ENCODE results near the gene PAX2.

Gene PAX2

DNA sequence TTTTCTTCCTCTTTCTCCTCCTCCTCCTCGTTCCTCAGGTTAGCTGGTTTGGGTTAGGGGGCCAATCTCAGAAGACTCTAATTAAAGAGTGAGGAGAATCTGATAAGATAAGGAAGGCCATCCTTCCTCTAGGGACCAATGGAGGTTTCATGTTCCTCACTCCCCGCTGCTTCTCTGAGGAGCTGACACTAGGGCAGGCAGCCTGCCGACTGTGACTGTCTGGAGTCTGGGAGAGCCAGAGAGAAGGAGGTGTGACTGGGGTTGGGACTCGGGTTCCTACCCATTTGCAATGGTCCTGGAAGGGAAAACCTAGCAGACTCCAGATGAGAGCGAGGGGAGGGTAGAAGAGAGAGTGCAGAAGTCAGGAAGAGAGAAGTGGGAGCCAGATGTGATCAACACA lies 15.3 kb downstream of the PAX2 start:
- no peak for ATAC-seq (replicated peaks; ENCODE audit: extremely low read depth, poor library complexity, severe bottlenecking)
- Mint-ChIP-seq H3K27ac (ENCODE audit: low read depth) (no peak overlapping the region), H3K27me3 (peaks cover 85% of the 10 kb centered on the region), H3K36me3 (ENCODE audit: insufficient read depth) (no peaks in the 10 kb centered on the region), H3K4me3 (no peak overlapping the region), H3K9me3 (no peaks in the 10 kb centered on the region), H3K4me1 (no peaks in the 10 kb centered on the region)
- no peak for DNase-seq (ENCODE audit: low spot score in 2 of 2)

DNA sequence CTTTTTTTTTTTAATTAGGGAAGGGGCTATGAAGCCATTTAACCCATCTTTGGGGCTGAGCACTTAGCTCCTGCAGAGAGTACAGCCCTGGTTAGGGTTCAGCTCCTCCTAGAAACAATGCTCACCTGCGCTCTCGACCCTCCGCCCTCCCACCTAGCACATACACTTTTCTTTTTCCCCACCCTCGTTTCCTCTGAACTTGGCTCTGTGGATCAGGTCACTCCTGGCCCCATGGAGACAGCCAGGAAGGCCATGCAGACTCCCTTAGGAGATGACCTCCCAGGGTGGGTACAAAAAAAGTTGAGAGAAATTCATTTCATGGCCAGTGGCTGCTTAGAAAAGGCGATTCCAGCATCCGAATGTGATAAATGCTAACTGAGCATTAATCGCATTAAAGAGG lies 15.8 kb downstream of the PAX2 start:
- peaks cover 85% of the 10 kb centered on the region for H3K27me3 Mint-ChIP-seq
- ATAC-seq (replicated peaks; ENCODE audit: extremely low read depth, poor library complexity, severe bottlenecking) = no peak
- DNase-seq (ENCODE audit: low spot score in 2 of 2) = no peak

DNA sequence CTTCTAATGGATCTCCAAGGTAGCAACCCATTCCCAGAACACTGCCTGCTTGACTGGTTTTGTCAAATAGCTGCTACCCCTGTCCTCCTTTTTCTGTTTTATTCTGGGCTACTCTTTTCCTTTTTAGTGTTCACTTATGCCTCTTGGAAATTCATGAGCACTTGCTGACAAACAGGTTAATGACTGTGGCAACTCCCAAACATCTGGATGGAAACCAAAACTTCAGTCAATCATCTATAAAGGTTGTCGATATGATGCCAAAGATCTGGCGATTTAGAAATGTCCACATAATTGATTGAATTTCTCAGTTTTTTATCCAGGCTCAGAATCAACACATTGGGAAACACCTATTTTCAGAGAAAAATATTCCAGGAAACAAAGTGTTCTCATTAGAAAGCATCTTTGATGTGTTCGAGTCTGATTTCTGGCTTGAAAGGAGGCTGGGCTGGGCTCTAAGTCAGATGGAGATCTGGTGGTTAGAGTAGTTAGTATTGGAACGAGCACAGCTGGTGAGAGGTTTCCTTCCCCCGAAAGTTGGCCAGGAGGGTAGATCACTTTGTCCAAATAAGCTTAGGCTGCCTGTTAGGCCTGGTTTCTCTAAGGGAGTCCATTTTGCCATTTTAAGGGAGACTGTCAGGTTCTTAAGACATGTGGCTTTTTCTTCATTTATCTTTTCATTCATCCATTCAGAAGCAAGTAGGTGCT lies 17.8 kb downstream of the PAX2 start:
- no peak overlapping the region for H3K27ac Mint-ChIP-seq (ENCODE audit: low read depth)
- DNase-seq (ENCODE audit: low spot score in 2 of 2) = no peak
- no peaks in the 10 kb centered on the region for H3K36me3 Mint-ChIP-seq (ENCODE audit: insufficient read depth)
- H3K27me3 Mint-ChIP-seq = peaks cover 80% of the 10 kb centered on the region
- no peaks in the 10 kb centered on the region for H3K4me1 Mint-ChIP-seq
- no peak for ATAC-seq (replicated peaks; ENCODE audit: extremely low read depth, poor library complexity, severe bottlenecking)
- H3K9me3 Mint-ChIP-seq = no peaks in the 10 kb centered on the region
- no peak overlapping the region for H3K4me3 Mint-ChIP-seq

More for the DNA sequence above, 15.8 kb downstream of the PAX2 start:
- Mint-ChIP-seq H3K4me1 (no peaks in the 10 kb centered on the region), H3K4me3 (no peak overlapping the region), H3K9me3 (no peaks in the 10 kb centered on the region), H3K36me3 (ENCODE audit: insufficient read depth) (no peaks in the 10 kb centered on the region), H3K27ac (ENCODE audit: low read depth) (no peak overlapping the region)

DNA sequence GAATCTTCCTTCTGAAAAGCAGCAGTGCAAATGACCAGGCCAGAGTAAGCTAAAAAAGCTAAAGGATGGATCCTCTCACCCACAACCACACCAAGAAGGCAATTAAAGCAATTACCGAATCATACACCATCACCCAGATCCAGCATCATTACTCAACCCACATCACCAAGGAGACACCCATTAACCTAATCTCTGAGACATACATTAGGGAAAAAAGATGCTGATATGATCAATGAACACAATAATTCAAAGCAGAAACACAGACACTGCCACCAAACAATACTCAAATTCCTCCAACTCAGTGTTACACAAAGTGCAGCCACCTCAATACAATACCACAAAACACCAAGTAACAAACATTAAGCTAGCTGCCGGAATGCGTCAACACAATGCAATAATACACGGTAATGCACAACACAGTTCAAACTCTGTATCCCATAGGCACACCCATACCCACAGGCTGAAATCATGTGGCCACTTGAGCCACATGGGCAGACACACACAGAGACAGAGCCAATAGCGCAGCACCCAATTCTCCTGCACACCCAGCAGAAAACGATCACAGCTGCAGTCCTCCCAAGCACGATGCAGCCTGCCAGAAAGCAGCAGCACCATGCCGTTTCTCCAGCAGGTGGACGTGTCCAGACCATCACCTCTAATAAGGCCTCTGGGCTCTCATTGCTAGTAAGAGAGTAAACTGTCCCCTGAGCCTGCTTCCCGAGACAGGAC lies 21.5 kb downstream of the PAX2 start:
- H3K27ac Mint-ChIP-seq (ENCODE audit: low read depth) = no peak overlapping the region
- DNase-seq (ENCODE audit: low spot score in 2 of 2) (no peak), ATAC-seq (replicated peaks; ENCODE audit: extremely low read depth, poor library complexity, severe bottlenecking) (no peak)
- H3K27me3 Mint-ChIP-seq = peaks cover 44% of the 10 kb centered on the region
- H3K4me3 Mint-ChIP-seq = no peak overlapping the region
- no peaks in the 10 kb centered on the region for H3K36me3 Mint-ChIP-seq (ENCODE audit: insufficient read depth)
- H3K9me3 Mint-ChIP-seq = no peaks in the 10 kb centered on the region
- no peaks in the 10 kb centered on the region for H3K4me1 Mint-ChIP-seq

DNA sequence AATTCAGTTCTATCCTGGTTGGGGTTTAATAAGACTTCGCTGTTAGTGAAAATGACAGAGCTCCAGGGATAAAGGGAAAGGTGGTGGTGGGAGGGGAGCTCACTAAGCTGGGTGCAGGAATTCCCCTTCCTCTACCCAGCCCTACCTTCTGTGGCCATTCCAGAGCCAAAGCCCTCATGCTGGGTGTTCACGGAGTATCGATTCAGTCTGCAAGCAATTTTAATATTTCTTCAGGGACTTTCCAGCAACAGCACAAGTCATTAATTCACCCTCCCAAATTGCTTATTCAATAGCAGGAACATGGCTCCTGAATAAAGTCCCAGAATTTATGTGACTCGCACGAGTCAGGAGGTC lies 22.0 kb downstream of the PAX2 start:
- Mint-ChIP-seq H3K9me3 (no peaks in the 10 kb centered on the region), H3K27ac (ENCODE audit: low read depth) (no peak overlapping the region), H3K27me3 (peaks cover 38% of the 10 kb centered on the region), H3K4me3 (no peak overlapping the region), H3K4me1 (no peaks in the 10 kb centered on the region), H3K36me3 (ENCODE audit: insufficient read depth) (no peaks in the 10 kb centered on the region)
- DNase-seq (ENCODE audit: low spot score in 2 of 2) (no peak), ATAC-seq (replicated peaks; ENCODE audit: extremely low read depth, poor library complexity, severe bottlenecking) (no peak)

DNA sequence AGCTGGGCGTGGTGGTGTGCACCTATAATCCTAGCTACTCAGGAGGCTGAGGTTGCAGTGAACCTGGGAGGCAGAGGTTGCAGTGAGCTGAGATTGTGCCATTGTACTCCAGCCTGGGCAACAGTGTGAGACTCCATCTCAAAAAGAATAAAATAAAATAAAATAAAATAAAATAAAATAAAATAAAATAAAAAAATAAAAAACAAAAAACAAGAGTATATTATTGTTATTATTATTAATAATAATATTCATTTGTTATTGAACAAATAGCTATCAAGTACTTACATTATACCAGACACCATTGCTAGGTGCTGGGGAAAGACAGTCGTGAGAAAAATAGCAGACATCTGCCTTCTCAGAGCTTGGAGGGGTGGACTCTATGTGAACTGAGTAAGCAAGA lies 24.1 kb downstream of the PAX2 start:
- DNase-seq (ENCODE audit: low spot score in 2 of 2) (no peak), ATAC-seq (replicated peaks; ENCODE audit: extremely low read depth, poor library complexity, severe bottlenecking) (no peak)
- no peak overlapping the region for H3K4me3 Mint-ChIP-seq
- H3K27ac Mint-ChIP-seq (ENCODE audit: low read depth) = no peak overlapping the region
- H3K27me3 Mint-ChIP-seq = peaks cover 42% of the 10 kb centered on the region
- no peaks in the 10 kb centered on the region for H3K9me3 Mint-ChIP-seq
- no peaks in the 10 kb centered on the region for H3K36me3 Mint-ChIP-seq (ENCODE audit: insufficient read depth)
- H3K4me1 Mint-ChIP-seq = no peaks in the 10 kb centered on the region

DNA sequence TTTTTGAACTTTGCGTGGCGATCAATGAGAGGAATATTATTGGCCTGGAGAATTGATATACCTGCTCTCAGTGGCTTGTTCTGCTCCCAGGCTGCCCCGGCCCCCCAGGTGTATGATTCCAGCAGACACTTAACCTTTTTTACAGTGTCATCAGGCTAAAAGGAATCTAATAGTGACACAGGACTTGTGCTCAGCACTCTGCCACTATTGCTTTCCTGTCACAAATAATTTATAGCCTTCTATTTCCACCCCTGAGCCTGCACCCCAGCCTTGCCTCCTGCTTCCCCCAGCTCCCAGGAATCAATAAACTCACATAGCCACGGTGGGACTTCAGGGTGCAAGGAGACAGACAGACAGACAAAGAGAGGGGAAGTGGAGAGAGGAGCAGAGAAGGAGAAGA lies 28.3 kb downstream of the PAX2 start:
- Mint-ChIP-seq H3K9me3 (no peaks in the 10 kb centered on the region), H3K36me3 (ENCODE audit: insufficient read depth) (no peaks in the 10 kb centered on the region), H3K4me1 (no peaks in the 10 kb centered on the region), H3K4me3 (no peak overlapping the region), H3K27ac (ENCODE audit: low read depth) (no peak overlapping the region), H3K27me3 (peaks cover 40% of the 10 kb centered on the region)
- DNase-seq (ENCODE audit: low spot score in 2 of 2) = no peak
- ATAC-seq (replicated peaks; ENCODE audit: extremely low read depth, poor library complexity, severe bottlenecking) = no peak

DNA sequence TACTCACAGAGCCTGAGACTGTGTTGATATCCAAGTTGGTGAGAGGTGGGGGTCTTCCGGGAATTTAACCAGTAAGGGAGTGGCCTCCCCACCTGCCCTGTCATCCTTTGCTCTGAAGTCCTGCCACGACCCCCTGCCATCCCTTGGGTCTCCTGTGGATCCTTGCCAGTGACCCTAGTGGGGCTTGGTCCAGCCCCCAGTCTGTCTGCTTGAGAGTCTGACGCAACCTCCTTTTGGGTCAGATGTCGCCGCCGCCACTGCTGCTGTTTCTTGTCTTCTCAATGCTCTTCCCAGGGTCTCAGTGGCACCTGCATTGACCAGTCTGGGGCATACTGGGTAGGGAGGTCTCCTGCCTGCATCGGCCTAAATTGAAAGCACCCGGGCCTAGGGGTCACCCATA lies 28.8 kb downstream of the PAX2 start:
- no peaks in the 10 kb centered on the region for H3K4me1 Mint-ChIP-seq
- ATAC-seq (replicated peaks; ENCODE audit: extremely low read depth, poor library complexity, severe bottlenecking) (no peak), DNase-seq (ENCODE audit: low spot score in 2 of 2) (no peak)
- peaks cover 46% of the 10 kb centered on the region for H3K27me3 Mint-ChIP-seq
- H3K27ac Mint-ChIP-seq (ENCODE audit: low read depth) = peak overlapping the region; percentile 58
- H3K36me3 Mint-ChIP-seq (ENCODE audit: insufficient read depth) = no peaks in the 10 kb centered on the region
- no peak overlapping the region for H3K4me3 Mint-ChIP-seq
- no peaks in the 10 kb centered on the region for H3K9me3 Mint-ChIP-seq

DNA sequence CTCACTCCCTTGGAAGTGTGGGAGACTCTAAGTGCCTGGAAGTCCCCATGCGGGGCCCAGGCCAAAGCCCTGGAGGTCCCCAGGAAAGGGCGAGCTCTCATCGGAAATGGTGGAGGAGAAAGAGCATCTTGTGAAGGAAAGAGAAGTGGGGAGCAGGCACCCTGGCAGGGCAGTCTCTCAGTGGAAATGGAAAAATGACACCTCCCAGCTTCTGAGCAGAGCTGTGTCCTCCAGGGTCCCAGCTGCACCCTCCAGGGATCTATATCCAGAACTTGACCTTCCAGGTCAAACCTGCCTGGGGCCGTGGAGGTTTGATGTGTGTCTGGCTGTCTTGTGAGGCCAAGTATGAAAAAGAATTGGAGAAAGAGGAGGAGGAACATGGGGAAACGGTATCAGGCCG lies 29.5 kb downstream of the PAX2 start:
- no peaks in the 10 kb centered on the region for H3K36me3 Mint-ChIP-seq (ENCODE audit: insufficient read depth)
- H3K27me3 Mint-ChIP-seq = peaks cover 52% of the 10 kb centered on the region
- peak overlapping the region; percentile 58 for H3K27ac Mint-ChIP-seq (ENCODE audit: low read depth)

DNA sequence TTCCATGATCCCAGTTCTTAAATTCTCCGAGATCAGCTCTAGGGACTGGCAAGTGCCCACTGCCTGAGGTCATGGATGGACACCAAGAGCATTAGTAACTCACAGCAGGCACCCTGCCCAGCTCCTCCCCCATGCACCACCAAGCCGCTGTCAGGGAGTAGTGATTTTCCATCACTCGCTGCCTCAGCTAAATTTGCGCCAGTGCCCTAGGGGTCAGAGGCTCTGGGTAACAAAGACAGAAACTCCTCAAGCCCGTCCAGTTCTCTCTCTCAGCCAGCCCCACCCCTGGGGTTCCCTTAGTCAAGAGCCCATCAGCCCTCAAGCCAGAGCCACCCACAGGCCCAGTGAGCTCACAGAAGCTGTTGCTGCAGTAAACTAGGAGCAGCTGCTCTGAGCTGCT lies 30.0 kb downstream of the PAX2 start:
- DNase-seq (ENCODE audit: low spot score in 2 of 2) = no peak
- no peak for ATAC-seq (replicated peaks; ENCODE audit: extremely low read depth, poor library complexity, severe bottlenecking)
- H3K9me3 Mint-ChIP-seq = no peaks in the 10 kb centered on the region
- H3K27me3 Mint-ChIP-seq = peaks cover 57% of the 10 kb centered on the region
- no peak overlapping the region for H3K4me3 Mint-ChIP-seq
- H3K27ac Mint-ChIP-seq (ENCODE audit: low read depth) = no peak overlapping the region
- no peaks in the 10 kb centered on the region for H3K36me3 Mint-ChIP-seq (ENCODE audit: insufficient read depth)
- H3K4me1 Mint-ChIP-seq = no peaks in the 10 kb centered on the region

More for the DNA sequence above, 29.5 kb downstream of the PAX2 start:
- no peak overlapping the region for H3K4me3 Mint-ChIP-seq
- ATAC-seq (replicated peaks; ENCODE audit: extremely low read depth, poor library complexity, severe bottlenecking) = no peak
- H3K9me3 Mint-ChIP-seq = no peaks in the 10 kb centered on the region
- H3K4me1 Mint-ChIP-seq = no peaks in the 10 kb centered on the region
- DNase-seq (ENCODE audit: low spot score in 2 of 2) = no peak

DNA sequence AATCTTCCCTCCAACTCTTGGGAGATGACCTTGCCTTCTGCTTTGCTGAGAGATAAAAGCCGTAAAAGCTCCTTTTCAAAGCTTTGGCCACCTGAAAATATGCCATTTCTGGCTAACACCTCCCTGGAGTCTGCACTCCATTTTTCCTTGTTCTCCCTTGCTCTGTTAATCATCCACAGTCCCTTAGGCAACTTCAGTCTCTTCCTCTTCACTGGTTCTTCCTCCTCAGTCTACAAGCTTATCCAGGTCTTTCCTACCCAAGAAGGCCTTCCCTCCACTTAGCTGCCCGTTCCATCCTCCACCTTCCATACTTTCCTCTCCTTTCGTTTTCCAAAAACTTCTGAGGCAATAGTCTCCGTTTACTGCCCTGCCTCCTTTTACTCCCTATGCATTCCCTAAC lies 30.5 kb downstream of the PAX2 start:
- no peak overlapping the region for H3K27ac Mint-ChIP-seq (ENCODE audit: low read depth)
- ATAC-seq (replicated peaks; ENCODE audit: extremely low read depth, poor library complexity, severe bottlenecking) = no peak
- no peaks in the 10 kb centered on the region for H3K36me3 Mint-ChIP-seq (ENCODE audit: insufficient read depth)
- H3K4me3 Mint-ChIP-seq = no peak overlapping the region
- DNase-seq (ENCODE audit: low spot score in 2 of 2) = no peak
- H3K4me1 Mint-ChIP-seq = no peaks in the 10 kb centered on the region
- peaks cover 59% of the 10 kb centered on the region for H3K27me3 Mint-ChIP-seq
- no peaks in the 10 kb centered on the region for H3K9me3 Mint-ChIP-seq

DNA sequence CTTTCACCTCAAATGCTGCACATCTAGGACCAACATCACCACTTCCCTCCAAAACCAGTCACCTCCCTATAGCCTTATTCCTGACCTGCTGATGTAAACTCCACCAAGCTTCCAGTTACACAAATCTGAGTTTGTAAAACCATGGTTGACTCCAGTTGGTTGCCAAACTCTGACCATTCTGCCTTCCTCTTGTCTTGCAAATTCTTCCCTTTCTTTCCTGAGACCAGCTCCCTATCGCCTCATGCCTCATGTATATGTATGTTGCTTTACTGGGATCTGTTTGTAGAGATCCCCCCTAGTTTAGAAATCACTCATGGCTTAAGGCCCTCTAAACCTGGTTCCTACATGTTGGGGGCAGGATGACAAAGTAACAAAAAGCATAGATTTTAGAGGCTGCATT lies 31.3 kb downstream of the PAX2 start:
- H3K36me3 Mint-ChIP-seq (ENCODE audit: insufficient read depth) = no peaks in the 10 kb centered on the region
- no peak overlapping the region for H3K4me3 Mint-ChIP-seq
- H3K27ac Mint-ChIP-seq (ENCODE audit: low read depth) = no peak overlapping the region
- no peaks in the 10 kb centered on the region for H3K9me3 Mint-ChIP-seq
- H3K4me1 Mint-ChIP-seq = no peaks in the 10 kb centered on the region
- ATAC-seq (replicated peaks; ENCODE audit: extremely low read depth, poor library complexity, severe bottlenecking) (no peak), DNase-seq (ENCODE audit: low spot score in 2 of 2) (no peak)
- peaks cover 59% of the 10 kb centered on the region for H3K27me3 Mint-ChIP-seq

DNA sequence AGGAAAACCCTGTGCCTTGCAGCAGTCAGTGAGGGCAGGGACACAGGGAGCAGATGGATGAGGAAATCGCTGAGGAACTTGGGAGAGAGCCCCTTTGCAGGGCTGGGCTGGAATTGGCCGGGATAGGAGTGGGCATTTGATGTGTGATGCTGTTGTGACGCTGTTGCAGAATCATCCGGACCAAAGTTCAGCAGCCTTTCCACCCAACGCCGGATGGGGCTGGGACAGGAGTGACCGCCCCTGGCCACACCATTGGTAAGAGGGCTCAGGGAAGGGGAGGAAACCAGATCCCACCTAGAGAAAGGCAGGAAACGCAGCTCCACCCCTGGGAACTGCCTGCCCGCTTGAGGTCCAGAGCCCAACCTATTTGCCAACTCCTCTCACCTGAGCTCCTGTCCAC lies 33.9 kb downstream of the PAX2 start:
- no peaks in the 10 kb centered on the region for H3K4me1 Mint-ChIP-seq
- no peak overlapping the region for H3K27ac Mint-ChIP-seq (ENCODE audit: low read depth)
- H3K36me3 Mint-ChIP-seq (ENCODE audit: insufficient read depth) = no peaks in the 10 kb centered on the region
- no peaks in the 10 kb centered on the region for H3K9me3 Mint-ChIP-seq
- H3K27me3 Mint-ChIP-seq = peaks cover 48% of the 10 kb centered on the region
- no peak for DNase-seq (ENCODE audit: low spot score in 2 of 2)
- ATAC-seq (replicated peaks; ENCODE audit: extremely low read depth, poor library complexity, severe bottlenecking) = no peak
- H3K4me3 Mint-ChIP-seq = no peak overlapping the region
